Spleen (tissue), 7 donors: ENCODE data around the gene PTPN13.

Experiments used
- POLR2A ChIP-seq, 3 donors: fragments of 450-650 bp; IDR thresholded peaks; one replicate each; pipeline ENCODE4 v1.5.1; 2017; ENCODE audit warnings: antibody characterized with exemption in 3 of 3, mild to moderate bottlenecking in 1 of 3
- TF ChIP-seq, protein P1 (sequence below), 11 experiments: fragments of 200-600 bp in 7 of 11; fragments of 450-650 bp in 4 of 11; sonication (generic) in 4 of 11; IDR thresholded peaks in 8 of 11; conservative IDR thresholded peaks in 3 of 11; 1 replicate in 7 of 11; 2 replicates in 4 of 11; pipeline versions ENCODE4 v1.4.0 to v1.8.0; 2016 to 2021; ENCODE audit warnings: antibody characterized with exemption in 11 of 11, inconsistent platforms in 4 of 11, mild to moderate bottlenecking in 1 of 11
- donor health status: DM: no; HTN: no; CAD: no; lungs with moderate emphysema.
- donor health status: DM: no; HTN: no; CAD: no.
- donor health status: DM: no; HTN: no; CAD: no.

DNA sequence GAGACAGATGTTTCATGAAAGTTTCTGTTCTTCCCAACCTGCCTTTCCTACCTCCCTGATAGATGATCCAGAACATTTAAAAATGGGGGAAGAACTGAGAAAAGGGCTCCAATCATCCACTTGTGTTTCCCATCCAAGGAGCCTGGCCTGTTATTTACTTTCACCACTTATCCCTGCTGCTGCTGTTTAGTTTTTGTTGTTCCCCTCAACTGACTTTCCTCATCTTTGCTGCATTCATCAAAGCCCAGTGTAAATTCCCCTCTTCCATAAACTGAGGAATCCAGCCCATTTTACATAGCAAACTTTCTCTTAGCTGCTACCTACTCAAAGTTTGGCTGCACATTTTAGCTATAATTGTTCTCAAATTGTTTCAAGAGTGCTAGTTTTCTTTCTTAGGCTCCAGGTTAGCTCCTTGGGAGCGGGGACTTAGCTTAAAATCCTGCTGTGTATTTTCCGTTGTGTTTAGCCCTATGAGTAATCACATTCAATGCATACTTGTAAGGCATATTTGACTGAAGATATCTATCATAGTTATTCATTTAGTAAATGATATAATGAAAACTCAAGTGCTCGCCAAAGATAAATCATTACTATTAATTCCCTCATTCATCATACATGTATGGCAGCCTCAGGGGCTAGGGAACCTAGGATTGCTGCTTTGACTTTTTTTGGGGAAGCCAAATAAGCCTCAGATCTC, 1.4 kb upstream of the PTPN13 start:
- TF ChIP-seq, protein P1, sequence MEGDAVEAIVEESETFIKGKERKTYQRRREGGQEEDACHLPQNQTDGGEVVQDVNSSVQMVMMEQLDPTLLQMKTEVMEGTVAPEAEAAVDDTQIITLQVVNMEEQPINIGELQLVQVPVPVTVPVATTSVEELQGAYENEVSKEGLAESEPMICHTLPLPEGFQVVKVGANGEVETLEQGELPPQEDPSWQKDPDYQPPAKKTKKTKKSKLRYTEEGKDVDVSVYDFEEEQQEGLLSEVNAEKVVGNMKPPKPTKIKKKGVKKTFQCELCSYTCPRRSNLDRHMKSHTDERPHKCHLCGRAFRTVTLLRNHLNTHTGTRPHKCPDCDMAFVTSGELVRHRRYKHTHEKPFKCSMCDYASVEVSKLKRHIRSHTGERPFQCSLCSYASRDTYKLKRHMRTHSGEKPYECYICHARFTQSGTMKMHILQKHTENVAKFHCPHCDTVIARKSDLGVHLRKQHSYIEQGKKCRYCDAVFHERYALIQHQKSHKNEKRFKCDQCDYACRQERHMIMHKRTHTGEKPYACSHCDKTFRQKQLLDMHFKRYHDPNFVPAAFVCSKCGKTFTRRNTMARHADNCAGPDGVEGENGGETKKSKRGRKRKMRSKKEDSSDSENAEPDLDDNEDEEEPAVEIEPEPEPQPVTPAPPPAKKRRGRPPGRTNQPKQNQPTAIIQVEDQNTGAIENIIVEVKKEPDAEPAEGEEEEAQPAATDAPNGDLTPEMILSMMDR (IDR thresholded peaks at IDR 0.05 in 8 of 11, conservative IDR thresholded peaks at IDR 0.05 in 3 of 11) = no peak
- no peak for TF ChIP-seq POLR2A (IDR thresholded peaks at IDR 0.05)
